Spleen (tissue), 11 donors: ENCODE measurements around the gene BACH2. TPM values are rescaled to one million over a fixed set of nuclear protein-coding genes. Genes with fewer than 3 reads are reported as not detected.

ENCODE experiments used
- DNase-seq: peaks from one replicate; pipeline ENCODE4 v3.0.0-alpha.2; 2020
- H3K27ac ChIP-seq, 8 donors: fragments of 200-600 bp; sonication (generic) in 7 of 8; 1 replicate in 4 of 8; 2 replicates in 4 of 8; pipeline versions ENCODE4 v1.5.0 to v1.8.0; 2016 to 2021; ENCODE audit warnings: inconsistent platforms in 4 of 8, mild to moderate bottlenecking in 4 of 8, moderate library complexity in 1 of 8
- H3K27me3 ChIP-seq, 7 donors: fragments of 200-600 bp; sonication (generic) in 6 of 7; replicated peaks in 1 of 7; 1 replicate in 4 of 7; 2 replicates in 3 of 7; pipeline versions ENCODE4 v1.5.0 to v1.8.0; 2016 to 2021; ENCODE audit warnings: inconsistent platforms in 3 of 7, mild to moderate bottlenecking in 1 of 7
- H3K36me3 ChIP-seq, 6 donors: fragments of 200-600 bp; sonication (generic) in 5 of 6; 1 replicate in 4 of 6; 2 replicates in 2 of 6; pipeline versions ENCODE4 v1.5.0 to v1.8.0; 2016 to 2021; ENCODE audit warnings: inconsistent platforms in 2 of 6
- H3K4me1 ChIP-seq, 6 donors: fragments of 200-600 bp; sonication (generic) in 5 of 6; 1 replicate in 3 of 6; 2 replicates in 3 of 6; pipeline versions ENCODE4 v1.5.0 to v1.8.0; 2016 to 2021; ENCODE audit warnings: inconsistent platforms in 3 of 6
- H3K4me3 ChIP-seq, 8 donors: fragments of 200-600 bp; sonication (generic) in 7 of 8; 1 replicate in 4 of 8; 2 replicates in 4 of 8; pipeline versions ENCODE4 v1.5.0 to v1.8.0; 2016 to 2021; ENCODE audit warnings: inconsistent platforms in 4 of 8, mild to moderate bottlenecking in 4 of 8, moderate library complexity in 2 of 8
- H3K9me3 ChIP-seq, 8 donors: fragments of 200-600 bp; sonication (generic) in 7 of 8; 1 replicate in 4 of 8; 2 replicates in 4 of 8; pipeline versions ENCODE4 v1.5.0 to v1.8.0; 2016 to 2021; ENCODE audit warnings: inconsistent platforms in 4 of 8
- POLR2A ChIP-seq, 3 donors: fragments of 450-650 bp; IDR thresholded peaks; one replicate each; pipeline ENCODE4 v1.5.1; 2017; ENCODE audit warnings: antibody characterized with exemption in 3 of 3, mild to moderate bottlenecking in 1 of 3
- POLR2AphosphoS5 ChIP-seq, 3 donors: sonication (generic); formaldehyde crosslinking; IDR thresholded peaks; one replicate each; pipeline ENCODE4 v1.5.1; 2017; ENCODE audit warnings: antibody characterized with exemption in 3 of 3
- WGBS, 5 donors: extraction: QIAGEN DNeasy Blood & Tissue Kit in 3 of 5; methylation state at CpG; one replicate each; pipeline versions ENCODE4 v1.1.5 to v1.1.7; 2013 to 2018; 5-methylcytosine and 5-hydroxymethylcytosine counted together
- intact Hi-C: fragments of 100-400 bp; cut with DNase I; formaldehyde crosslinking; loops from one replicate; pipeline ENCODE4 v1.15.0; 2023; ENCODE audit warnings: low total_unique reads
- polyA plus RNA-seq, 3 donors: library from polyadenylated mRNA; stranded (reverse); fragments of 200-250 nt; gene quantifications; one replicate each; pipeline ENCODE4 v1.2.1, GENCODE V29; 2013
- total RNA-seq, 7 donors: library from RNA; depleted of rRNA in 3 of 7; stranded (reverse); fragments of >200 nt in 3 of 7; fragmentation: NEBNext Ultra II Directional in 4 of 7; extraction: Animal tissue kit (Norgen Biotek cat#: 25700) in 4 of 7; gene quantifications; one replicate each; pipeline versions ENCODE4 v1.1.0 to v1.2.1, GENCODE V29; 2016 to 2021
- TF ChIP-seq, protein P1 (sequence below), 11 experiments: fragments of 200-600 bp in 7 of 11; fragments of 450-650 bp in 4 of 11; sonication (generic) in 4 of 11; IDR thresholded peaks in 8 of 11; conservative IDR thresholded peaks in 3 of 11; 1 replicate in 7 of 11; 2 replicates in 4 of 11; pipeline versions ENCODE4 v1.4.0 to v1.8.0; 2016 to 2021; ENCODE audit warnings: antibody characterized with exemption in 11 of 11, inconsistent platforms in 4 of 11, mild to moderate bottlenecking in 1 of 11
- donor health status: healthy with polysubstance abuse.
- donor health status: DM: no; HTN: no; CAD: no; lungs with moderate emphysema.
- donor health status: DM: no; HTN: no; CAD: no.
- donor health status: Bipolar disorder and iron deficiency.
- donor health status: healthy.
- donor health status: DM: no; HTN: no; CAD: no.
- donor health status: DM: yes; HTN: yes; CAD: no.

The BACH2 gene
- total and polyA plus RNA-seq, 10 donors, result 3.0 to 53.8 (median 32.3) TPM

GRCh38 chr6:89917801-89918366 is 378.8 kb downstream of the BACH2 start:
- 71 to 93% (median 80%) methylated on average over 1 to 3 of the region's 3 CpGs for WGBS, 5 donors
- intact Hi-C loops, result no loop called here
- TF ChIP-seq POLR2AphosphoS5 (IDR thresholded peaks at IDR 0.05), result no peak
- no peak for TF ChIP-seq POLR2A (IDR thresholded peaks at IDR 0.05)
- TF ChIP-seq, protein P1, sequence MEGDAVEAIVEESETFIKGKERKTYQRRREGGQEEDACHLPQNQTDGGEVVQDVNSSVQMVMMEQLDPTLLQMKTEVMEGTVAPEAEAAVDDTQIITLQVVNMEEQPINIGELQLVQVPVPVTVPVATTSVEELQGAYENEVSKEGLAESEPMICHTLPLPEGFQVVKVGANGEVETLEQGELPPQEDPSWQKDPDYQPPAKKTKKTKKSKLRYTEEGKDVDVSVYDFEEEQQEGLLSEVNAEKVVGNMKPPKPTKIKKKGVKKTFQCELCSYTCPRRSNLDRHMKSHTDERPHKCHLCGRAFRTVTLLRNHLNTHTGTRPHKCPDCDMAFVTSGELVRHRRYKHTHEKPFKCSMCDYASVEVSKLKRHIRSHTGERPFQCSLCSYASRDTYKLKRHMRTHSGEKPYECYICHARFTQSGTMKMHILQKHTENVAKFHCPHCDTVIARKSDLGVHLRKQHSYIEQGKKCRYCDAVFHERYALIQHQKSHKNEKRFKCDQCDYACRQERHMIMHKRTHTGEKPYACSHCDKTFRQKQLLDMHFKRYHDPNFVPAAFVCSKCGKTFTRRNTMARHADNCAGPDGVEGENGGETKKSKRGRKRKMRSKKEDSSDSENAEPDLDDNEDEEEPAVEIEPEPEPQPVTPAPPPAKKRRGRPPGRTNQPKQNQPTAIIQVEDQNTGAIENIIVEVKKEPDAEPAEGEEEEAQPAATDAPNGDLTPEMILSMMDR (IDR thresholded peaks at IDR 0.05 in 8 of 11, conservative IDR thresholded peaks at IDR 0.05 in 3 of 11), result no peak

GRCh38 chr6:89917216-89917615 is 379.4 kb downstream of the BACH2 start:
- intact Hi-C loops, result no loop called here
- no peak overlapping the region for H3K4me3 ChIP-seq
- DNase-seq, result no peak
- H3K27me3 ChIP-seq, result peaks cover 0 to 9% (median 0%) of the 10 kb centered on the region in 7 donors
- peaks cover 0 to 30% (median 19%) of the 10 kb centered on the region in 8 donors for H3K9me3 ChIP-seq
- H3K27ac ChIP-seq, result no peak overlapping the region
- no peaks in the 10 kb centered on the region for H3K36me3 ChIP-seq
- WGBS, 5 donors, result 87 to 98% (median 96%) methylated on average over 4 of the region's 4 CpGs
- H3K4me1 ChIP-seq, result no peaks in the 10 kb centered on the region
- TF ChIP-seq, protein P1 (IDR thresholded peaks at IDR 0.05 in 8 of 11, conservative IDR thresholded peaks at IDR 0.05 in 3 of 11), result no peak
- TF ChIP-seq POLR2A (IDR thresholded peaks at IDR 0.05), result no peak
- no peak for TF ChIP-seq POLR2AphosphoS5 (IDR thresholded peaks at IDR 0.05)

More at GRCh38 chr6:89917801-89918366, 378.8 kb downstream of the BACH2 start:
- no peaks in the 10 kb centered on the region for H3K4me1 ChIP-seq
- peaks cover 0 to 30% (median 19%) of the 10 kb centered on the region in 8 donors for H3K9me3 ChIP-seq
- peaks cover 0 to 9% (median 0%) of the 10 kb centered on the region in 7 donors for H3K27me3 ChIP-seq
- DNase-seq, result no peak
- no peak overlapping the region for H3K4me3 ChIP-seq
- H3K27ac ChIP-seq, result no peak overlapping the region
- no peaks in the 10 kb centered on the region for H3K36me3 ChIP-seq

DNA sequence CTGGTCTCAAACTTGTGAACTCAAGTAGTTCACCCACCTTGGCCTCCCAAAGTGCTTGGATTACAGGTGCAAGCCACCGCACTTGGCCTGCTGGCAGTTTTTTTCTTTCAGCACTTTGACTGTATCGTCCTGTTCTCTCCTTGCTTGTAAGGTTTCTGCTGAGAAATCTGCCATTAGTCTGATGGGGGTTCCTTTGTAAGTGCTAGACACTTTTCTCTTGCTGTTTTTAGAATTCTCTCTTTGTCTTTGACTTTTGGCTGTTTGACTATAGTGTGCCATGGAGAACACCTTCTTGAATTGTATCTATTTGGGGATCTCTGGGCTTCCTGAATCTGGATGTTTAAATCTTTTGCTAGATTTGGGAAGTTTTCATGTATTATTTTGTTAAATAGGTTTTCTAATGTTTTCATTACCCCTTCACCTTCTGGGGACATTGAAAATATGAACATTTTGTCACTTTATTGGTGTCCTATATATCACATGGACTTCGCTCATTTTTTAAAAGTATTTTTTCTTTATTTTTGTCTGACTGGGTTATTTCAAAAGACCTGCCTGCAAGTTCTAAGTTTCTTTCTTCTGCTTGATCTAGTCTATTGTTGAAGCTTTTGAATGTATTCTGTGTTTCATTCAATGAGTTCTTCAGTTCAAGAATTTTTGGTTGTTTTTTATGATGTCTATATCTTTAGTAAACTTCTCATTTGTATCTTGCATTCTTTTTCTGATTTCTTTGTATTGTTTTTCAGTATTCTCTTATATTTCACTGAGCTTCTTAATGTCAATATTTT is 380.3 kb downstream of the BACH2 start:
- 75 to 97% (median 97%) methylated on average over 3 of the region's 3 CpGs for WGBS, 5 donors
- intact Hi-C loops, result no loop called here
- no peak for DNase-seq

More for the DNA sequence above, 380.3 kb downstream of the BACH2 start:
- Histone ChIP-seq H3K27ac (no peak overlapping the region), H3K4me1 (no peaks in the 10 kb centered on the region), H3K36me3 (no peaks in the 10 kb centered on the region), H3K4me3 (no peak overlapping the region), H3K9me3 (peaks cover 0 to 30% (median 19%) of the 10 kb centered on the region in 8 donors), H3K27me3 (peaks cover 0 to 4% (median 0%) of the 10 kb centered on the region in 7 donors)
- TF ChIP-seq POLR2A (IDR thresholded peaks at IDR 0.05), result no peak
- TF ChIP-seq, protein P1 (IDR thresholded peaks at IDR 0.05 in 8 of 11, conservative IDR thresholded peaks at IDR 0.05 in 3 of 11), result no peak
- no peak for TF ChIP-seq POLR2AphosphoS5 (IDR thresholded peaks at IDR 0.05)
